Right ventricle myocardium inferior (tissue), 1 donor: ENCODE data around the gene AKTIP. TPM values are rescaled to one million over a fixed set of nuclear protein-coding genes. Genes with fewer than 3 reads are reported as not detected.

Experiments used
- total RNA-seq: library from RNA; stranded (reverse); fragmentation: NEBNext Ultra II Directional; extraction: Animal tissue kit (Norgen Biotek cat#: 25700); gene quantifications from one replicate; pipeline ENCODE4 v1.2.1, GENCODE V29; 2021
- donor health status: DM: no; HTN: yes; CAD: no; lungs with severe emphysema.

Gene AKTIP
- total RNA-seq, 1 donor from 2014 or later: 89.7 TPM

Other genes starting within 250 kb of the AKTIP start
- 34.0 TPM for gene RBL2, start 68.7 kb downstream of the AKTIP start, total RNA-seq
- 2.1 TPM for gene RPGRIP1L, start 200.7 kb upstream of the AKTIP start, total RNA-seq
- 69.5 TPM for gene FTO, start 200.9 kb upstream of the AKTIP start, total RNA-seq